GM12864 (cell line): ENCODE results near the gene ERC1.

ENCODE experiments used
- DNase-seq: peaks from one replicate; pipeline ENCODE4 v3.0.0-alpha.2; 2011; ENCODE audit warnings: low read depth
- H3K4me3 ChIP-seq: 2 replicates; pipeline ENCODE4 v1.5.1; 2011; ENCODE audit warnings: mild to moderate bottlenecking, low read depth, low read length, control low read depth
- CTCF ChIP-seq: IDR thresholded peaks from 2 replicates; pipeline ENCODE4 v1.5.1; 2011; ENCODE audit warnings: low read depth, mild to moderate bottlenecking, moderate library complexity, low read length, control low read depth, inconsistent platforms; ENCODE audit errors: missing control alignments

The ERC1 gene

GRCh38 chr12:1318327-1319031 lies 327.5 kb downstream of the ERC1 start:
- no peak for DNase-seq
- TF ChIP-seq CTCF: no peak
- H3K4me3 ChIP-seq: no peak overlapping the region

- H3K4me3 ChIP-seq: no peak overlapping the region
- no peak for DNase-seq
- no peak for TF ChIP-seq CTCF
Measured at GRCh38 chr12:1319212-1319611, 328.2 kb downstream of the ERC1 start.

- TF ChIP-seq CTCF: no peak
- H3K4me3 ChIP-seq: no peak overlapping the region
- no peak for DNase-seq
Measured at GRCh38 chr12:1320021-1320420, 329.0 kb downstream of the ERC1 start.

- DNase-seq: no peak
- H3K4me3 ChIP-seq: no peak overlapping the region
- no peak for TF ChIP-seq CTCF
Measured at GRCh38 chr12:1322821-1323220, 331.8 kb downstream of the ERC1 start.

GRCh38 chr12:1324099-1324498 lies 333.1 kb downstream of the ERC1 start:
- DNase-seq: no peak
- H3K4me3 ChIP-seq: no peak overlapping the region
- TF ChIP-seq CTCF: no peak

- H3K4me3 ChIP-seq: no peak overlapping the region
- TF ChIP-seq CTCF: no peak
- no peak for DNase-seq
Measured at GRCh38 chr12:1324910-1325309, 333.9 kb downstream of the ERC1 start.

- no peak for TF ChIP-seq CTCF
- no peak for DNase-seq
- H3K4me3 ChIP-seq: no peak overlapping the region
Measured at GRCh38 chr12:1325666-1326065, 334.6 kb downstream of the ERC1 start.
